SU-DHL-6 (cell line): Measurements from ENCODE around the gene EIF4A2.
"Not testable (repeated sequence)": the region's sequence is repeated elsewhere in the genome, so short reads cannot be mapped to it uniquely, and the experiment has no call there.

Experiments
- H2AFZ ChIP-seq: fragments of 200-600 bp; sonication (generic); 2 replicates; pipeline ENCODE4 v1.6.1; 2014; ENCODE audit warnings: low read depth, mild to moderate bottlenecking, moderate library complexity, mixed read lengths, antibody characterized with exemption, low read length; ENCODE audit not compliant: severe bottlenecking
- H3F3A ChIP-seq: fragments of 200-600 bp; shearing (Covaris generic); 2 replicates; pipeline ENCODE4 v1.6.0; 2016; ENCODE audit warnings: antibody characterized with exemption, mild to moderate bottlenecking; ENCODE audit not compliant: insufficient read depth
- H3K27ac ChIP-seq: fragments of 200-600 bp; sonication (generic); 2 replicates; pipeline ENCODE4 v1.5.1; 2016; ENCODE audit warnings: low read depth, mild to moderate bottlenecking, low read length, moderate library complexity, mixed read lengths
- H3K27me3 ChIP-seq: fragments of 200-600 bp; sonication (generic), shearing (Covaris generic); 2 replicates; pipeline ENCODE4 v1.6.0; 2014; ENCODE audit warnings: mild to moderate bottlenecking, low read length
- H3K36me3 ChIP-seq: fragments of 200-600 bp; sonication (generic); 2 replicates; pipeline ENCODE4 v1.6.1; 2014; ENCODE audit warnings: mild to moderate bottlenecking, low read length, mixed read lengths
- H3K4me2 ChIP-seq: fragments of 300-600, 200-600 bp; shearing (Covaris generic), sonication (generic); 2 replicates; pipeline ENCODE4 v1.6.0; 2014; ENCODE audit warnings: low read length, low read depth, mild to moderate bottlenecking; ENCODE audit not compliant: poor library complexity, severe bottlenecking
- H3K4me3 ChIP-seq: fragments of 200-600 bp; sonication (generic); 2 replicates; pipeline ENCODE4 v1.5.1; 2014; ENCODE audit warnings: antibody characterized with exemption, low read length, mild to moderate bottlenecking, mixed read lengths; ENCODE audit not compliant: insufficient read depth, poor library complexity, severe bottlenecking
- H3K79me2 ChIP-seq: fragments of 200-600 bp; sonication (generic); 2 replicates; pipeline ENCODE4 v1.6.1; 2014; ENCODE audit warnings: mild to moderate bottlenecking, low read length, moderate library complexity; ENCODE audit not compliant: insufficient read depth
- H3K9ac ChIP-seq: fragments of 200-600 bp; sonication (generic); 2 replicates; pipeline ENCODE4 v1.7.0; 2014; ENCODE audit warnings: mild to moderate bottlenecking, low read length
- H3K9me2 ChIP-seq: fragments of 200-600 bp; sonication (generic); replicated peaks from 2 replicates; pipeline ENCODE4 v1.6.1; 2014; ENCODE audit warnings: low read length; ENCODE audit not compliant: insufficient read depth
- H3K9me3 ChIP-seq: fragments of 200-600 bp; sonication (generic); 2 replicates; pipeline ENCODE4 v1.6.1; 2014; ENCODE audit warnings: low read length, mixed read lengths; ENCODE audit not compliant: insufficient read depth
- H4K20me1 ChIP-seq: fragments of 200-600 bp; sonication (generic); 2 replicates; pipeline ENCODE4 v1.6.1; 2014; ENCODE audit warnings: low read depth, mild to moderate bottlenecking, antibody characterized with exemption, low read length, moderate library complexity, mixed read lengths
- EZH2phosphoT487 ChIP-seq: fragments of 200-600 bp; sonication (generic), shearing (Covaris generic); conservative IDR thresholded peaks from 2 replicates; pipeline ENCODE4 v1.6.1; 2018; ENCODE audit warnings: mild to moderate bottlenecking, antibody characterized with exemption, low read length, moderate library complexity, mixed read lengths
- TF ChIP-seq, protein P1 (sequence below): fragments of 200-600 bp; sonication (generic); IDR thresholded peaks from one replicate; pipeline ENCODE4 v1.5.1; 2017; ENCODE audit warnings: antibody characterized with exemption, mild to moderate bottlenecking, low read length, moderate library complexity; ENCODE audit not compliant: insufficient read depth, poor library complexity, severe bottlenecking

EIF4A2 gene

DNA sequence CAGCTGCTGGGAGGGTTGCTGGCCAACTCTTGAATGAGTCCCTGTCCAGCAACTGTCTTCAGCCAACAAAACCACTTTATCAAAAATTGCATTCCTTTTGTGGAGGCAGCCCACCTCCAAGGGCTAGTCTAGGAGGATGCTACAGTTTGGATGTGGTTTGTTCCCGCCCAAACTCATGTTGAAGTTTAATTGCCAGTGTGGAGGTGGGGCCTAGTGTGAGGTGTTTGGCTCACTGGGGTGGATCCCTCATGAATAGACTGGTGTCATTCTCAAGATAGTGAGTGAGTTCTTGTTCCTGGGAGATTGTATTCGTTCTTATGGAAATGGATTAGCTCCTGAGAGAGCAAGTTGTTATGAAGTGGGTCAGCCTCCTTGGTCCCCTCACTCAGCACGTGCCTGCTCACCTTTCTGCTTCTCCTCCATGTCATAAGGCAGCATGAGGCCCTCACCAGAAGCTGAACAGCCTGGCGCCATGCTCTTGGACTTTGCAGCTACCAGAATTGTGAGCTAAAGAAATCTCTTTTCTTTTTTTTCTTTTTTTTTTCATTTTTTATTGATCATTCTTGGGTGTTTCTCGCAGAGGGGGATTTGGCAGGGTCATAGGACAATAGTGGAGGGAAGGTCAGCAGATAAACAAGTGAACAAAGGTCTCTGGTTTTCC lies 27.1 kb downstream of the EIF4A2 start:
- H3K27ac ChIP-seq: no peak overlapping the region

DNA sequence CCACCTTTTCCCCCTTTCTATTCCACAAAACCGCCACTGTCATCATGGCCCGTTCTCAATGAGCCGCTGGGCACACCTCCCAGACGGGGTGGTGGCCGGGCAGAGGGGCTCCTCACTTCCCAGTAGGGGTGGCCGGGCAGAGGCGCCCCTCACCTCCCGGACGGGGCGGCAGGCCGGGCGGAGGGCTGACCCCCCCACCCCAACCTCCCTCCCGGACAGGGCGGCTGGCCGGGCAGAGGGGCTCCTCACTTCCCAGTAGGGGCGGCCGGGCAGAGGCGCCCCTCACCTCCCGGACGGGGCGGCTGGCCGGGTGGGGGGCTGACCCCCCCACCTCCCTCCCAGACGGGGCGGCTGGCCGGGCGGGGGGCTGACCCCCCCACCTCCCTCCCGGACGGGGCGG lies 27.9 kb downstream of the EIF4A2 start:
- not testable (repeated sequence) for H2AFZ ChIP-seq, H3K27me3 ChIP-seq, H3K9me3 ChIP-seq, H3K9me2 ChIP-seq, H3K79me2 ChIP-seq, H3K4me2 ChIP-seq, H3F3A ChIP-seq, H3K4me3 ChIP-seq, H3K9ac ChIP-seq, H4K20me1 ChIP-seq, H3K36me3 ChIP-seq, H3K27ac ChIP-seq

More for the DNA sequence above, 27.1 kb downstream of the EIF4A2 start:
- Histone ChIP-seq H3K4me3 (no peak overlapping the region), H3K9ac (no peak overlapping the region), H3K4me2 (no peak overlapping the region), H3K9me3 (no peaks in the 10 kb centered on the region), H2AFZ (no peak overlapping the region), H3K27me3 (no peaks in the 10 kb centered on the region), H4K20me1 (no peaks in the 10 kb centered on the region), H3K36me3 (no peaks in the 10 kb centered on the region), H3K9me2 (no peaks in the 10 kb centered on the region), H3F3A (peaks cover 4% of the 10 kb centered on the region; the same call in 1 of the 2 replicates), H3K79me2 (peaks cover 8% of the 10 kb centered on the region)
- TF ChIP-seq, protein P1, sequence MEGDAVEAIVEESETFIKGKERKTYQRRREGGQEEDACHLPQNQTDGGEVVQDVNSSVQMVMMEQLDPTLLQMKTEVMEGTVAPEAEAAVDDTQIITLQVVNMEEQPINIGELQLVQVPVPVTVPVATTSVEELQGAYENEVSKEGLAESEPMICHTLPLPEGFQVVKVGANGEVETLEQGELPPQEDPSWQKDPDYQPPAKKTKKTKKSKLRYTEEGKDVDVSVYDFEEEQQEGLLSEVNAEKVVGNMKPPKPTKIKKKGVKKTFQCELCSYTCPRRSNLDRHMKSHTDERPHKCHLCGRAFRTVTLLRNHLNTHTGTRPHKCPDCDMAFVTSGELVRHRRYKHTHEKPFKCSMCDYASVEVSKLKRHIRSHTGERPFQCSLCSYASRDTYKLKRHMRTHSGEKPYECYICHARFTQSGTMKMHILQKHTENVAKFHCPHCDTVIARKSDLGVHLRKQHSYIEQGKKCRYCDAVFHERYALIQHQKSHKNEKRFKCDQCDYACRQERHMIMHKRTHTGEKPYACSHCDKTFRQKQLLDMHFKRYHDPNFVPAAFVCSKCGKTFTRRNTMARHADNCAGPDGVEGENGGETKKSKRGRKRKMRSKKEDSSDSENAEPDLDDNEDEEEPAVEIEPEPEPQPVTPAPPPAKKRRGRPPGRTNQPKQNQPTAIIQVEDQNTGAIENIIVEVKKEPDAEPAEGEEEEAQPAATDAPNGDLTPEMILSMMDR: no peak
- no peak for TF ChIP-seq EZH2phosphoT487

DNA sequence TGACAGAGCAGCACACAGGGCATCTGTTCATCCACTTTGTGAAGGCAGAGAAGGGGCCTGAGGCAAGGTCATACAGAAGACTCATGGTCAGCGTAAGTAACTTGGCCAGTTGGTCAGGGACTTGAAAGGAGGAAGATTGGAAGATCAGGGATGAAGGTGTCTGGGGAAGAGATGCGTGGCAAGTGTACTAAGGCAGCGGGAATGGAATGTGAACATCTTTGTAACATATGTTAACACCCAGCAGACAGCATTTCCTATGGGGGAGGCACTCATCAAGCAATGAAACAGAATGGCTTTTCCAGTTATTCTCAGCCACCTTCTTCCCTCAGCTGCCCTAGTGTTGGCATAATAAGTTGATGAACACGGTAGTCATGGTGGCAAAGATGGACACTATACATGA lies 30.7 kb downstream of the EIF4A2 start:
- no peaks in the 10 kb centered on the region for H3K36me3 ChIP-seq
- no peak overlapping the region for H3K27ac ChIP-seq
- H3K9me3 ChIP-seq: no peaks in the 10 kb centered on the region
- no peaks in the 10 kb centered on the region for H3K27me3 ChIP-seq
- H2AFZ ChIP-seq: no peak overlapping the region
- H3K9ac ChIP-seq: no peak overlapping the region
- no peaks in the 10 kb centered on the region for H3K9me2 ChIP-seq
- no peaks in the 10 kb centered on the region for H3F3A ChIP-seq
- TF ChIP-seq EZH2phosphoT487: no peak
- TF ChIP-seq, protein P1: no peak
- H4K20me1 ChIP-seq: no peaks in the 10 kb centered on the region
- no peak overlapping the region for H3K4me2 ChIP-seq
- no peaks in the 10 kb centered on the region for H3K79me2 ChIP-seq
- H3K4me3 ChIP-seq: no peak overlapping the region

DNA sequence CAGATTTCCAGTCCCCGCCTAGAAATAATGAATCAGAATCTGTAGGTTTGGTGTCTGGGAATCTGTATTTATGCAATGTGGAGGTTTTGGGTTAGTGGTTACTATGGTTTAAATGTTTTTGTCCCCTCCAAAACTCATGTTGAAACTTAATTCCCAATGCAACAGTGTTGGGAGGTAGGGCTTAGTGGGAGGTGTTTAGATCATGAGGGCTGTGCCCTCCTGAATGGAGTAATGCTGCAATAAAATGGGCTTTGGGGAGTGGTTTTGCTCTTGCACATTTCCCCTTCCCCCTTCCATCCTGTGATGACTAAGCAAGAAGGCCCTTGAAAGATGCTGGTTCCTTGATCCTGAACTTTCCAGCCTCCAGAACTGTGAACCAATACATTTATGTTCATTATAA lies 32.1 kb downstream of the EIF4A2 start:
- H3K4me3 ChIP-seq: no peak overlapping the region
- H3K9me3 ChIP-seq: no peaks in the 10 kb centered on the region
- no peak overlapping the region for H3K4me2 ChIP-seq
- H3K27me3 ChIP-seq: no peaks in the 10 kb centered on the region
- no peak overlapping the region for H3K27ac ChIP-seq
- H4K20me1 ChIP-seq: no peaks in the 10 kb centered on the region
- H3K79me2 ChIP-seq: no peaks in the 10 kb centered on the region
- H3K36me3 ChIP-seq: no peaks in the 10 kb centered on the region
- H3K9me2 ChIP-seq: no peaks in the 10 kb centered on the region
- TF ChIP-seq EZH2phosphoT487: no peak
- no peaks in the 10 kb centered on the region for H3F3A ChIP-seq
- H3K9ac ChIP-seq: no peak overlapping the region
- no peak overlapping the region for H2AFZ ChIP-seq
